Activated naive CD8-positive, alpha-beta T cell treated with anti-CD3 and anti-CD28 coated beads, Interleukin-2, amount 50 U/mL, for 16 hours (primary cell): ENCODE results near the gene ZNF10.

Experiments used
- DNase-seq: peaks from one replicate; pipeline ENCODE4 v3.0.0-alpha.2; 2020; ENCODE audit warnings: low read depth, low spot score

The ZNF10 gene

DNA sequence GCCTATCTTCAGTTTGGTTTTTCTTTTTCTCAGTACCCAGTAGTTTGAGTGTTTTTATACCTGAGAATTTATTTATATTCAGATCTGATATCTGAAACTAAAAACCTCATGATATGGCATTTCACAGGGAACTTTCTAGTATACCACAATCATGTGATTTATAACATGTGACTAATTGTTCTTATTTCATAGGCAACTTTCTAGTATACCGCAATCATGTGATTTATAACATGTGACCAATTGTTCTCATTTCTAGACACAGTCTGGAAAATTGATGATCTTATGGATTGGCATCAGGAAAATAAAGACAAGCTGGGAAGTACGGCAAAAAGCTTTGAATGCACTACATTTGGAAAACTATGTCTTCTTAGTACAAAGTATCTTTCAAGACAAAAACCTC lies 71.5 kb downstream of the ZNF10 start:
- no peak for DNase-seq

GRCh38 chr12:133202493-133203343 lies 72.3 kb downstream of the ZNF10 start:
- DNase-seq = no peak

- DNase-seq = no peak
These were observed 73.2 kb downstream of the ZNF10 start for GRCh38 chr12:133203344-133204263.

GRCh38 chr12:133204264-133204603 lies 73.8 kb downstream of the ZNF10 start:
- no peak for DNase-seq

DNA sequence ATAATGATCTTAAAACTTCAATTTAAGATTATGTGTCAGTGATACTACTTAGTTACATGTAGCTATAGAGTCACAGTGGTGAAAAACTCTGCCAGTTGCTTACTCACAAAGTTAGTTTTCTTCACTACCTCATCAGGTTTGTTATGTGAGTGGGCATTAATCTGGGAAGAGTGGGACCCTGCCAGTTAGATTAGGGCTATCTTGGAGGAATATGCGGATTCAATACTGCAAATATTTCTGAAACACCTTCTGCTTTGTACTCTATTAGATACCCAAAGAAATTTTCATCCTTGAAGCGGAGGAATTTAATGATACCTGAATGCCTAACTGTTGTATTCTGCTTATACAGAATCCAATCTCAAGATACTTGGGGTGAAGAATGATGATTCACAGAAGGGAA lies 76.0 kb downstream of the ZNF10 start:
- no peak for DNase-seq
